Cardiac muscle cell (in vitro differentiated cells and primary cell): ENCODE measurements around the gene ANXA1. TPM values are rescaled to one million over a fixed set of nuclear protein-coding genes. Genes with fewer than 3 reads are reported as not detected.

Experiments
- DNase-seq, 2 donors: peaks; one replicate each; pipeline versions ENCODE4 v3.0.0 to v3.0.0-alpha.2; 2010 to 2017; ENCODE audit warnings: low read depth in 1 of 2, low spot score in 1 of 2
- H3K27ac ChIP-seq: fragments of 200-600 bp; sonication (generic); 2 replicates; pipeline ENCODE4 v1.5.1; 2016
- H3K27me3 ChIP-seq: fragments of 200-600 bp; sonication (generic); 2 replicates; pipeline ENCODE4 v1.6.0; 2016; ENCODE audit warnings: control low read depth
- H3K36me3 ChIP-seq: fragments of 200-600 bp; sonication (generic); 2 replicates; pipeline ENCODE4 v1.5.1; 2016; ENCODE audit warnings: control low read depth
- H3K4me1 ChIP-seq: fragments of 200-600 bp; sonication (generic); 2 replicates; pipeline ENCODE4 v1.8.1; 2017; ENCODE audit warnings: low read depth, mild to moderate bottlenecking, mixed run types
- H3K4me3 ChIP-seq: fragments of 200-600 bp; sonication (generic); 2 replicates; pipeline ENCODE4 v1.5.1; 2016; ENCODE audit warnings: mild to moderate bottlenecking
- H3K9me3 ChIP-seq: fragments of 200-600 bp; sonication (generic); 2 replicates; pipeline ENCODE4 v1.5.1; 2017; ENCODE audit warnings: low read depth, mild to moderate bottlenecking, control low read depth
- CTCF ChIP-seq: IDR thresholded peaks from 2 replicates; pipeline ENCODE4 v1.5.1; 2012; ENCODE audit warnings: low read depth, mild to moderate bottlenecking, low read length
- polyA plus RNA-seq: library from polyadenylated mRNA; unstranded; fragments of >200 nt; fragmentation: Nextera tagmentation; extraction: Ambion mirVana; gene quantifications from 2 replicates; pipeline ENCODE4 v1.2.1, GENCODE V29; 2016
- total RNA-seq: library from RNA; depleted of rRNA; stranded (reverse); fragments of >200 nt; gene quantifications from 2 replicates; pipeline ENCODE4 v1.2.3, GENCODE V29; 2016

ANXA1 gene
- total and polyA plus RNA-seq, 2 experiments from 2014 or later: 1.2 to 13.7 TPM

GRCh38 chr9:73158723-73159122 is 7.1 kb downstream of the ANXA1 start:
- DNase-seq: no peak
- Histone ChIP-seq H3K4me1 (no peaks in the 10 kb centered on the region), H3K9me3 (no peaks in the 10 kb centered on the region), H3K27ac (no peak overlapping the region), H3K27me3 (no peaks in the 10 kb centered on the region), H3K36me3 (no peaks in the 10 kb centered on the region), H3K4me3 (no peak overlapping the region)
- TF ChIP-seq CTCF: no peak

GRCh38 chr9:73160868-73161267 is 9.2 kb downstream of the ANXA1 start:
- no peaks in the 10 kb centered on the region for H3K36me3 ChIP-seq
- no peak overlapping the region for H3K27ac ChIP-seq
- DNase-seq: no peak
- H3K4me1 ChIP-seq: no peaks in the 10 kb centered on the region
- H3K27me3 ChIP-seq: no peaks in the 10 kb centered on the region
- TF ChIP-seq CTCF: no peak
- H3K9me3 ChIP-seq: no peaks in the 10 kb centered on the region
- no peak overlapping the region for H3K4me3 ChIP-seq

DNA sequence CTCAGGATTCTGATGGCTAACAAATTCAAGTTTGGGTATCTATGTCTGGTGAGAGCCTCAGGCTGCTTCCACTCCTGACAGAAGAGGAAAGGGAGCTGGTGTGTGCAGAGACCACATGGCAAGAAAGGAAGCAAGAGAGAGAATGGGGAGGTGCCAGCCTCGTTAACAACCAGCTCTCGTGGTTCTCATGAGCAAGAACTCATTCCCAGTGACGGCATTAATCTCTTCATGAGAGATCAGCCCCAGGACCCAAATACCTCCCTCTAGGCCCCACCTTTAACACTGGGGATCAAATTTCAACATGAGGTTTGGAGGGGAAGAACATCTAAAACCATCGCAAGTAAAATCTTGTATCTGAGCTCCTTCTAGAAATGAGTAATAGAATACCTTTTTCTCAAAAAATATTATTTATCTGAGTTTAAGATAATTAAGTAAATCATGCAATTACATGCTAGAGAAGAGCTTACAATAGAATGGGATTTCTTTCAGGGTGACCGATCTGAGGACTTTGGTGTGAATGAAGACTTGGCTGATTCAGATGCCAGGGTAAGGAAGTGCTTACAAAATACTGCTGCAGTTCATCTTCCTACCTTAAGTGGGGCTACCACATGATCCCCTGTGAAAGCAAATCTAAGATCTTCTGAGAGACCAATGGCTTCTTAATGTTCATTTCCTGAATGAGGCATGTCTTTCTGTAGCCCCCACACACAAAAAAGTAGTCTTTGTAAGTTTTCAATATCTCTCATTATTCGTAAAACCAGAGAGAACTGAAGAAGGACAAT is 11.5 kb downstream of the ANXA1 start:
- H3K9me3 ChIP-seq: no peaks in the 10 kb centered on the region
- H3K36me3 ChIP-seq: no peaks in the 10 kb centered on the region
- no peak overlapping the region for H3K27ac ChIP-seq
- H3K27me3 ChIP-seq: no peaks in the 10 kb centered on the region
- no peak overlapping the region for H3K4me3 ChIP-seq
- H3K4me1 ChIP-seq: no peaks in the 10 kb centered on the region
- no peak for DNase-seq
- TF ChIP-seq CTCF: no peak

- H3K4me1 ChIP-seq: no peaks in the 10 kb centered on the region
- no peak overlapping the region for H3K27ac ChIP-seq
- no peaks in the 10 kb centered on the region for H3K9me3 ChIP-seq
- H3K36me3 ChIP-seq: no peaks in the 10 kb centered on the region
- TF ChIP-seq CTCF: no peak
- no peak overlapping the region for H3K4me3 ChIP-seq
- DNase-seq: no peak
- H3K27me3 ChIP-seq: no peaks in the 10 kb centered on the region
Measured at GRCh38 chr9:73165911-73166310, 14.2 kb downstream of the ANXA1 start.

GRCh38 chr9:73166468-73166867 is 14.8 kb downstream of the ANXA1 start:
- no peak for TF ChIP-seq CTCF

More at GRCh38 chr9:73166468-73166867, 14.8 kb downstream of the ANXA1 start:
- Histone ChIP-seq H3K4me3 (no peak overlapping the region), H3K36me3 (no peaks in the 10 kb centered on the region), H3K4me1 (no peaks in the 10 kb centered on the region), H3K27ac (no peak overlapping the region), H3K9me3 (no peaks in the 10 kb centered on the region), H3K27me3 (no peaks in the 10 kb centered on the region)
- no peak for DNase-seq
